Measurements from ENCODE around the gene ELFN2.

DNA sequence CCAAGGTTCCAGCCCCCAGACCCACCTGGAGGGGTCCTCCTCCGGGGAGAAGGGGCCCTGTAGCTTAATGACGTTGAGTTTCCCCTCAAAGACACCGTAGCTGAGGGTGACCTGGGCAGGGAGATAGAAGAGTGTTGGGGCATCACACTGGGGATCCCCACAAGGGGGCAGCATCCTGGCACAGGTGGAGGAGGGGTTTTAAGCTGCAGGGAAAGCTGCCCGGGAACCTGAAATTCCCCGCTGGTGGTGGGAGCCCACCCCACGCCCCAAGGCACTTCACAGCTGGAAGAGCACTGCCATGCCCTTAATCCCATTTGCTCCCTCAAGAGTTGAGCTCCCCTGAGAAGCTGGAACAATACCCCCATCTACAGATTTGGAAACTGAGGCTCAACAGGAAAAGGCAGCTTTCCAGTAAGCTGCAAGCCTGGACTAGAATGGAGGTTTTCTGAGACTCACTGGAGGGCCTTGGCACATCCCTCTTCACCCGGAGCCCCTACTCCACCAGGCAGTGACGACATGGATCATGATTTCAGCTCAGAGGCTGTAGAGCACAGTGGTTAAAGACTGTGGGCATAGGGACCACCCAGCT lies 45.2 kb upstream of the ELFN2 start:
- TF ChIP-seq, protein P1, sequence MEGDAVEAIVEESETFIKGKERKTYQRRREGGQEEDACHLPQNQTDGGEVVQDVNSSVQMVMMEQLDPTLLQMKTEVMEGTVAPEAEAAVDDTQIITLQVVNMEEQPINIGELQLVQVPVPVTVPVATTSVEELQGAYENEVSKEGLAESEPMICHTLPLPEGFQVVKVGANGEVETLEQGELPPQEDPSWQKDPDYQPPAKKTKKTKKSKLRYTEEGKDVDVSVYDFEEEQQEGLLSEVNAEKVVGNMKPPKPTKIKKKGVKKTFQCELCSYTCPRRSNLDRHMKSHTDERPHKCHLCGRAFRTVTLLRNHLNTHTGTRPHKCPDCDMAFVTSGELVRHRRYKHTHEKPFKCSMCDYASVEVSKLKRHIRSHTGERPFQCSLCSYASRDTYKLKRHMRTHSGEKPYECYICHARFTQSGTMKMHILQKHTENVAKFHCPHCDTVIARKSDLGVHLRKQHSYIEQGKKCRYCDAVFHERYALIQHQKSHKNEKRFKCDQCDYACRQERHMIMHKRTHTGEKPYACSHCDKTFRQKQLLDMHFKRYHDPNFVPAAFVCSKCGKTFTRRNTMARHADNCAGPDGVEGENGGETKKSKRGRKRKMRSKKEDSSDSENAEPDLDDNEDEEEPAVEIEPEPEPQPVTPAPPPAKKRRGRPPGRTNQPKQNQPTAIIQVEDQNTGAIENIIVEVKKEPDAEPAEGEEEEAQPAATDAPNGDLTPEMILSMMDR (IDR thresholded peaks at IDR 0.05) = peak in 1 of 4 experiments; percentile 22
- no peak for TF ChIP-seq POLR2A (IDR thresholded peaks at IDR 0.05)
